ENCODE results near the gene MAP3K13.
"Not testable (repeated sequence)": the region's sequence is repeated elsewhere in the genome, so short reads cannot be mapped to it uniquely, and the experiment has no call there.

MAP3K13 gene

DNA sequence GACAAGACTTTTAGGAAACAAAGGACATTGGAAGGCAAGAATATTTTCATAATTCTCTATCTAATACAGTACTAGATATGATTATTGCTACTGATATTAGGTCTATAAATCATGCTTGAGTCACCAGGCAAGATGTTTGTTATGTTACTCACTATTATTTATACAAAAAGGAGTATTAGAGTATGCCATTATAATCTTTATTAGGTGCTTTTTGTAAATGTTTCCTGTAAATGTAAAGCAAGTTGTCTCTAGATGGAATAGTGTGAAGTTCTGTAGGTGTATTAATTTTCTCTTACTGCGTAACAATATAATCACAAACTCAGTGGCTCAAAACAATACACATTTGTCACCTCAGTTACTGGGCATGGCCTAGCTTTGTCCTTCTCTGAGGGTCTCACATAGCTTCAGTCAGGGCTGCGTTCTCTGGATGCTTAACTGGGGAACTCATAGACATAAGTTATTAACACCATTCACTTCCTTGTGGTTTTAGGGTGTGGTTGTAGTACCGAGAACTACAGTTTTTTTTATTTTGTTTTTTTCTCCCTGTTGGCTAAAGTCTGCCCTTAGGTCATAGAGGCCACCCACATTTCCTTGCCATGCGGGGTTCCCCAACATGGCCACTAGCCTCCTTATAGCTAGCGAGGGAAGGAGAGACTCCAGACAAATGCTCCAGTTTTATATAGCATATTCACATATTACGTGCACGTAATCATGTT, 20.3 kb upstream of the MAP3K13 start:
- no peak for DNase-seq

DNA sequence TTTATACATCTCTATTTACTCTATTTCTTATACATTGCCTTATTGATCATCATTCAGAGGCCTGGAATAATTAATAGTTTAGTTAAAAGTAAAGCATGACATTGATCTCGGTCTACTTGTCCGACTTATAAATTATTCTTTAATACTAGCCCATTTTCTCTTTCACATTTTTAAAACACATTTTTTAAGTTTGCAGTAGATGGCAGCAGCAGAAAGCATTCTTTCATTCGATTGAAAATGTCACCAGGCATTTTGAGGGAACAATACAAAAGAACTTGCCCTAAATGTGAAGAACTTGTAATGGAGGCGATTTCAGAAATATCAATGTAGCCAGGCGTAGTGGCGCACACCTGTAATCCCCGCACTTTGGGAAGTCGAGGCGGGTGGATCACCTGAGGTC, 15.5 kb upstream of the MAP3K13 start:
- DNase-seq, result no peak

DNA sequence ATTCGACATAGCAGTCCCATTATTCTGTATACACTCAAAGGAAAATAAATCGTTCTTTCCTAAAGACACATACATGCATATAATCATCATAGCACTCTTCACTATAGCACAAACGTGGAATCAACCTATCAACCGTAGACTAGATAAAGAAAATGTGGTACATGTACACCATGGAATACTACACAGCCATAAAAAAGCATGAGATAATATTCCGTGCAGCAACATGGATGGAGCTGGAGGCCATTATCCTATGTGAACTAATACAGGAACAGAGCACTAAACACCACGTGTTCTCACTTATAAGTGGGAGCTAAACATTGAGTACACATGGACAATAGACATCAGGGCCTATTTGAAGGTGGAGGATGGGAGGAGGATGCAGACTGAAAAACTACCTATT, 12.1 kb upstream of the MAP3K13 start:
- DNase-seq, result no peak

DNA sequence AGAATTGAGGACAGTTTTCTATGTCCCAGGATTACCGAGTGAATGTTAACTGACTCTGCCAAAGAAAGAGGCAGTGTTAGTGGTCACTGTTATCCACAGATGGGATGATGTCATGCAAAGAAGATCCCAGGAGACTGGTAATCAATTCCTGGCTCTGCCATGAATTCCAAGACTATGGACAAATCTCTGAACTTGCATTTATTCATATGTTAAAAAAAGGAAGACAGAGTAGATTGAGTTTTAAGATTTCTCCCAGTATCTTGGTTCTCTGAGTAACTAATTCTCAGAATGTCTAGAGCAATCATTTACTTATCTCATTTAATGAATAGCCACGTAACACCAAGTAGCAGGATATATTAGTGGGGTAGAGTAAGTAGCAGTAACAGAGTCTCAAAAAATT, 11.5 kb upstream of the MAP3K13 start:
- DNase-seq, result no peak

DNA sequence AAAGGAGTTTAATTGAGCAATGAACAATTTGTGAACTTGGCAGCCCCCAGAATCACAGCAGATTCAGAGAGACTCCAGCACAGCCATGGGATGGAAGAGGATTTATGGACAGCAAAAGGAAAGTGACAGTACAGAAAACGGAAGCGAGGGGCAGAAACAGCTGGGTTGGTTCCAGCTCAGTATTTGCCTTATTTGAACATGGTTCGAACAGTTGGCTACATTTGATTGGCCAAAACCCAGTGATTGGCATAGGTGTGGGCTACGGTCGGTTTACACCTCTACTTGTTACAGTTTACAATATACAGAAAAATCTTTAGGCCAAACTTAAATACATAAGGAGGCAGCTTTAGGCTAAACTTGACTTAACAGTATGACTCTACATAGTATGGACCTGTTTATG, 9.7 kb upstream of the MAP3K13 start:
- DNase-seq, result no peak

DNA sequence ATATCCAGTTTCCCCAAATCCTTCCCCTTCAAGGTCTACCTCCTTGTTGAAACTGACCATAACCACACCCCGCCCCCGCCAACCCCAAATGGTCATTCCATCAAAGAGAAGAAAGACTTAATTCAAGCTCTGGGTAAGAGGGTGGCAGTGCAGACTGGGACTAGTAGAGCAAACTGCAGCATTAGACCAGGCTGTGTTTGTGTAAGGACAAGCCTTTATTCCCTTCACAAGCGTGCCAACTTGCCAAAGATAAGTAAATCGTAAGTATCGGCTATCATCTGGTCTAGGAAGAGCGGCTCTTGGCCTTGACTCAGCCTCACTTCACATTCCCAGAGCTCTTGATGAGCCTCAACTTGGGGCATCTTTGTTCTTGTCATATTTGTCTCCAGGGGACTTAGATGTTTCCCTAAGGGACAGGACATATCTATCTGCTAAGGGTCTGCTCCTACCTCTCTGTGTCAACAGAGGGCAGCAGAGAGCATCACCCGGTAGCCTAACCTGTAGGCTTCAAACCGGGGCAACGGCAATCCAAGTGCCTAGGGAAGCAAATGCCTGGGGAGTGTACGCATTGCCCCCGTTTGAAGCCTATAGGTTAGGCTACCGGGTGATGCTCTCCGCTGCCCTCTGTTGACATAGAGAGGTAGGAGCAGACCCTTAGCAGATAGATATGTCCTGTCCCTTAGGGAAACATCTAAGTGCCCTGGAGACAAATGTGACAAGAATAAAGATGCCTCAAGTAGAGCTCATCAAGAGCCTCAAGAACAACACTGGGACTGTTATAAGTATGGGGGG, 8.9 kb upstream of the MAP3K13 start:
- DNase-seq, result peak; percentile 71 to 78

DNA sequence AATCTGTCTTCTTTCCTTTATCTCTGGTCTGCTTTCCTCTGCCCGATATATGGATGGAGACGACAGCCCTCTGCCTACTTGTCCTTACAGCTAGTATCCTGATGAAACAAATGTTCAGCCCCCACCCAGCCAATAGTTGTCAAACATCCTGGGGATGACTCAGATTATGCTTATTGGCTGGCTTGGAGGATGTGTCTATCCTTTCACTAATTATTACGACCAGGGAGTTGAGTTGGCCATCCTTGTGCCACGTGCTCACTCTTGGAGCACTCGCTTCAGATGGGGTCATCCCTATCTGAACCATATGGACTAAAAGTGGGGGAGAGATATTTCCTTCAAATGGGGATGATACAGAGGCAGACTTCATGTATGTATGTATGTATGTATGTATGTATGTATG, 6.4 kb upstream of the MAP3K13 start:
- DNase-seq, result no peak

DNA sequence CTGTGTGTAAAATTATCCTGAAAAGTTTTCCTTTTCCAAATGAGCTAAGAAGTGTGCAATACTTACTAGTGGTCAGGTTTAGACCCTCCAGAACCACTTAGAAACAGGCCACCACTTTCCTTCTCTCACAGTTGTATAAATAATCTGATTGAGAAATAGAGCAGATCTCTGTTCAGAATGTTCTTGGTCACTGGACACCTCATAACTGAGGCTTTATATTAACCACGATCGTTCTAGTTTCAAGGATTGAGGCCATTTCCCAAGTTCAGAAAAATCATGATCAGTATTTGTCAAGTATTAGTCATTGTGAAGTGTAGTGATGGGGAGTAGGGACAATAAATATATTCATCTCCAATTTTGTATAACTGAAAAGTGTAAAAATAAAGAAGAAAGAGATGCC, 1.0 kb upstream of the MAP3K13 start:
- no peak for DNase-seq

DNA sequence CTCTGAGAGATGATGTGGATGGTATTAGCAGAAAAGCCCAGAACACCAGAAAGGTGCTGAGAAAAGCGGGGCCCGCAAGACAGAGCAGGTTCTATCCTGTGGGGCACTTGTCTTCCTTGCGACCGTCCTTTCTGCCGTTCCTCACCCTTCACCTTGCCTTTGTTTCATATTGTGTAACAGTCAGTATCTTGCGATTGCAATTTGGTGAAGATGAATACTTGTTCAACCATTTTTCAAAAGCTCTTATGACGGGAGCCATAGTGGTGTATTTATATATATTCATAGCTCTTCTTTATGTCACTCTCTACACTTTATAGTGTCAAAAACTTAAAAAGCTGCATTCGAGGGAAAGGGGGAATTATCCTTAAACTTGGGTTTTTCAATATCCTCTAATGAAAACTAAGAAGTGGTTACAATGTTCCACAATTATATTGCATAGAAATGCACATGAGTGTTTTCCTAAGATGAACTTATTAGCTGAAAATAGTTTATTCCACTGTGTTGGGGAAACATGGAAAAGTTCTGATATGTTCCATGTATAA, 797 bp downstream of the MAP3K13 start:
- no peak for DNase-seq

DNA sequence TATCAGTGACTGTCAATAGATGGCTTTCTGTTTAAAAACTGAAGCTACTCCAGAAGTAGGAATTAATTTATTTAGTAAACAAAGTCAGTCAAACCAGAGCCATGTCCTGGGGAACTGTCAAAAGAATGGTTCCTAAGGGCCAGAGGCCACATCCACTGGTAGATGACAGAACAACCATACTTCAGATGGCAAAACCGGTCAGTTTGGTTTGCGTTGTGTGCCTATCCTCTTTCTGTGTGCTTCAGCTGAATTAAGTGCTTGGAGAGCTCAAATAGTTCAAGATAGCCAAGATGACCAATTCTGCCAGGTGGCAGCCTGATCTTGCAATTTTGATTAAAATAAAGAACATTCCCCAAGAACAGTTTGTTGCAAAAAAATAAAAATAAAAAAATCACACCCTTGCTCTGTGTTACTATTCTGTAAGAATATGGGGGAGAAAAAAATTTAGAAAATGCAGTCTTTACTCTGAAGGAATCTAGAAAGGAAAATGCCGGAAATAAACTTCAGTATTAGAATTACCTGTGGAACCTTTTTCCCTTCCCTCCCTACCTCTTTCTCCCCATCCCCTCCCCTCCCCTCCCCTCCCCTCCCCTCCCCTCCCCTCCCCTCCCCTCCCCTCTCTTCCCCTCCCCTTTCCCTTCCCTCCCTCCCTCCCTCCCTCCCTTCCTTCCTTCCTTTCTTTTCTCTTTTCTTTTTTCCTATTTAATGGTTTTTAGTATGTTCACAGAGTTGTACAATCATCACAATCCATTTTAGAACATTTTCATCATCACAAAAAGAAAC, 2.5 kb downstream of the MAP3K13 start:
- no peak for DNase-seq

DNA sequence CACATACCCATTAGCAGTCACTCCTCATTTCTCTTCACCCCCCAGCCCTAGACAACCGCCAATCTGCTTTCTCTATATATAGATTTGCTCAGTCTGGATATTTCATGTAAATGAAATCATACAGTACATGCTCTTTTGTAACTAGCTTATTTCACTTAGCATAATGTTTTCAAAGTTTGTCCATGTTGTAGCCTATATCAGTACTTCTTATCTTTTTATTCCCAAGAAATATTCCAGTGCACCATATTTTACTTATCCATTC, 3.1 kb downstream of the MAP3K13 start:
- no peak for DNase-seq

DNA sequence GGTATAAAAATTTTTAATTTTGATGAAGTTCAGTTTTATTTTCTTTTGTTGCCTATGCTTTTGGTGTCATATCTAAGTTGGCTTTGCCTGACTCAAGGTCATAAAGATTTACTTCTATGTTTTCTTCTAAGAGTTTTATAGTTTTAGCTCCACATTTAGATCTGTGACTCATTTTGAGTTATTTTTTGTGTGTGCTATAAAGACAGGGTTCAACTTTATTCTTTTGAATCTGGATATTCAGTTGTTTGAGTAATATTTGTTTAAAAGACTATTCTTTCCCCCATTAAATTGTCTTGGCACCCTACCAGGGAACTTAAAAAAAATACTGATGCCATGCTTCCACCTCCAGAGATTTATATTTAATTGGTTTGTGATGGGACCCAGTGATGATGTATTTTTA, 4.0 kb downstream of the MAP3K13 start:
- no peak for DNase-seq

DNA sequence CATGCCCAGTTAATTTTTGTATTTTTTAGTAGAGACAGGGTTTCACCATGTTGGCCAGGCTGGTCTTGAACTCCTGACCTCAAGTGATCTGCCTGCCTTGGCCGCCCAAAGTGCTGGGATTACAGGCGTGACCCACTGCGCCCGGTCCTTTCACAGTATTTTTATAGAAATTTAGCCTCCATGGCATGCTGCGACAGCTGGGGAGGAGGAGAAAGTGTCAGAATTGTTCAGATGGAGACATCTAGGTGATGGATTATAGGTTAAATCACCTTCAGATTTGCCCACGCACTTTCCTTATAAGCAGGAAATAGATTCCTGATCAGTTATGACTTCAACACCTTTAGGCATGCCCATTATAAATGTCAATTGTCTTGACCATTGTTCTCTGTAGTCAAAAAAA, 7.4 kb downstream of the MAP3K13 start:
- DNase-seq, result not testable (repeated sequence)

DNA sequence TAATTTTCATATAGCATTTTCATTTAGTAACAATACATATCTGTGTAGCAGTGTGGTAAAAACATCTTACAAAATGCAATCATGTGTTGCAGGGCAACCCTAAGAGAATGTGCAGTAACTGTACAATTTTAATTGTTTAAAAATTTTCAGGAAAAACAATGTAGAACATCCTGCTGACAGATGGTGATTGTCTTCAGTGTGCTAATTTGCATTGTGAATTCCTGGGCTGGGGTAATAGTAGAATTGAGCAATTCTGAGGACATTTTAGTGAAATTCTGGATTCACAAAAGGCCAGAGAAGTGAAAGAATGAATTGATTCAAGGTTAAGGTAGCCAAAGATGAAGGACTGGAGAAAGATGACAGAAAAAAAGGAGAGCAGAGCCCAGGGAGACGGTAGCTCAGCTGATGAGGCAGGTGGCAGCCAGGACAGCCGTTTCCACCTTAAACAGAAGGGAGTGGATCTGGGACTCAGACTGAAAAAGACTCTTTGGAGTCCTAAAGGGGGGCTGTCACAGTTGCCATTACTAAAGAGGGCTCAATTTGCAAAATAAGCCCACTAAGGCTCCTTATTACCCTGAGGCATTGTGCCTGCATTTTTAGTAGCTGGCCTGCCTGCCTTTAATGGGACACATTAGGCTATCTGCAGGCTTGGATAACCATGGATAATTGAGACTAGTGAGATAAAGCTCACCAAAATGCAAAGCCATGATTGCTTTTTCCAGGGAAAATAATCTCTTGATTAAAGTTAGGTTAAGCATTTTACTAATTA, 8.6 kb downstream of the MAP3K13 start:
- DNase-seq, result no peak

DNA sequence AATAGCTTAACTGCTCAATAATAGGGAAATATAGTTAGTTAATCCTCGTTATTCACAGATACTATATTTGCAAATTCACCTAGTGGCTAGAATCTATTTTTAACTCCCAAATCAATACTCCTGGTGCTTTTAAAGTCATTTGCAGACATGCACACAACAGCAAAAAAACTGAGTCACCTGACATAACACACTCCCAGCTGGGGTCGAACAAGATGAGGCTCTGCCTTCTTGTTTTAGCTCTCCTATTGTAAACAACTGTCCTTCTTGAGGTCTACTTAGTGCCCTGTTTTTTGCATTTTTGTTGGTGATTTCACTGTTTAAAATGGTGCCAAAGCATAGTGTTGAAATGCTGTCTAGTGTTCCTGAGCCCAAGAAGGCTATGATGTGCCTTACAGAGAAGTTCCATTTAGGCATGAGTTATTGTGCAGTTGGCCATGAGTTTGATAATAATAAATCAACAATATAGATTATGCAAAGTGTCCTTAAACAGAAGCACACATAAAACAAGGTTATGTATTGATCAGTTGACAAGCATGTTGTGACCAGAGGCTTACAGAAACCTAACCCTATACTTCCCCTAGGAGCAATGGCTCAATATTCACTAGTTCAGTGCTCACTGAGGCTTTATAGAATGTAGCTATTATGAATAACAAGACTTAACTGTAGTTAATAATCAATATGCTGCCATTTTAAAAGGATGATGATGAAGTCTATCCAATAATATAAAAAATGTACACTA, 18.6 kb downstream of the MAP3K13 start:
- no peak for DNase-seq

DNA sequence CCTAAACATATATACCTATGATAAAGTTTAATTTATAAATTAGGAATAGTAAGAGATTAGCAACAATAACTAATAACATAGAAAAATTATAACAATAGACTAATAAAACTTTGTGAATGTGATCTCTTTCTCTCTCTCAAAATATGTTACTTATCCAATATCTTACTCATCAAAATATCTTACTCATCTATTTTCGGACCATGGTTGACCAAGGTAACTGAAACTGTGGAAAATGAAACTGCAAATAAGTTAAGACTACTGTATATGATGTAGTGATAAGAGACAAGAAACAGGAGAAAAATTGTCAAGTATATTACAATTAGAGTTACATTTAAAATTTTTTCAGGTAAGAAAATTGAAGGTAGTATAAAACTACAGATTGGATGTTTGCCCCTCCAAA, 19.2 kb downstream of the MAP3K13 start:
- no peak for DNase-seq

DNA sequence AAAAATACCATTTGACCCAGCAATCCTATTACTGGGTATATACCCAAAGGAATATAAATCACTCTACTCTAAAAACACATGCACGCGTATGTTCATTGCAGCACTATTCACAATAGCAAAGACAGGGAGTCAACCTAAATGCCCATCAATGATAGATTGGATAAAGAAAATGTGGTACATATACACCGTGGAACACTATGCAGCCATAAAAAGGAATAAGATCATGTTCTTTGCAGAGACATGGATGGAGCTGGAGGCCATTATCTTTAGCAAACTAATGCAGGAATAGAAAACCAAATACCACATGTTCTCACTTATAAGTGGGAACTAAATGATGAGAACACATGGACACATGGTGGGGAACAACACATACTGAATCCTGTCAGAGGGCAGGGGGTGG, 23.6 kb downstream of the MAP3K13 start:
- not testable (repeated sequence) for DNase-seq

DNA sequence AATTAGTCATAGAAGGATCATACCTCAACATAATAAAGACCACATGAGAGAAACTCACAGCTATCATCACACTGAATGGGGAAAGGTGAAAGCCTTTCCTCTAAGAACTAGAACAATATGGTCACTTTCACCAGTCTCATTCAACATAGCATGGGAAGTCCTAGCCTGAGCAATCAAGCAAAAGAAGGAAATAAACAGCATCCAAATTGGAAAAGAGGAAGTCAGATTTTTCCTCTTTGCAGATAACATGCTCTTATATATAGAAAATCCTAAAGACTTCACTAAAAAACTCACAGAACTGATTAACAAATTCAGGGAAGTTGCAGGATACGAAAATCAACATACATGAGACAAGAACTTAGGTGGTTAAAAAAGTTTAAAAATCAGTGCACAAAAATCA, 24.7 kb downstream of the MAP3K13 start:
- DNase-seq, result no peak

DNA sequence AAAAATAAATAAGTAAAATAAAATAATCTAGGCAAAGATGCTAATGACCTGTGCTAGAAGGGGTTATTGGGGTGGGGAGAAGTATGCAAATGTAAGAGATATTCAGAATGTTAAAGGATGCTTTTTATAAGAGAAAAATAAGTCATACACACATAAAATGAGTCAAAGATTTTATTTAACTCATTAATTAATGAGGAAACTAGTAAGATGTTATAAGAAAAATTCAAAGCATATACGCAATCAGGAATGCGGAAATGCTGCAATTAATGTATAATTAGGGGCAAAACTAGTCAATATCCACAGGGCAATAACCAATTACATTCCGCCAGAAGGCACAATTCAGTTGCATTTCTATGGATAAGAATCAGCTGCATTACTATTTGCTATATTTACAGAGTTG, 30.1 kb downstream of the MAP3K13 start:
- DNase-seq, result no peak

DNA sequence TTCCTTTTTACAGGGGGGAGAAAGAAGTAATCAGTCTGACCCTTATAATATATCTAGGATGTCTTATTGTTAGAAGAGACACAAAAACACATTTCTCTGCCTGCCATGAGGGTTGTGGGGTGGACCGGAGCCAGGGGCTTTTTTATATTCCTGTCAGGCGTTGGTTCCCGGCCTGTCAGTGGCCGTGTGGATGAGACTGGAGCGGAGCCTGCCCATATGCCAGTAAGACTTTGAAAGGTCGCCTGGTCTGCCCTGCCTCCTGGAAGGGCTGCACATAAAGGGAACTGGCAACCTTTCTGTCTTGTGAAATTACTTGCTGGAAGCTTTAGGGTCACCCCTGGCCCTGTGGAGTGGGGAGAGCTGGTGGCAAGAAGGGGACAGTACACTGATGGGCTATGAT, 34.7 kb downstream of the MAP3K13 start:
- no peak for DNase-seq

DNA sequence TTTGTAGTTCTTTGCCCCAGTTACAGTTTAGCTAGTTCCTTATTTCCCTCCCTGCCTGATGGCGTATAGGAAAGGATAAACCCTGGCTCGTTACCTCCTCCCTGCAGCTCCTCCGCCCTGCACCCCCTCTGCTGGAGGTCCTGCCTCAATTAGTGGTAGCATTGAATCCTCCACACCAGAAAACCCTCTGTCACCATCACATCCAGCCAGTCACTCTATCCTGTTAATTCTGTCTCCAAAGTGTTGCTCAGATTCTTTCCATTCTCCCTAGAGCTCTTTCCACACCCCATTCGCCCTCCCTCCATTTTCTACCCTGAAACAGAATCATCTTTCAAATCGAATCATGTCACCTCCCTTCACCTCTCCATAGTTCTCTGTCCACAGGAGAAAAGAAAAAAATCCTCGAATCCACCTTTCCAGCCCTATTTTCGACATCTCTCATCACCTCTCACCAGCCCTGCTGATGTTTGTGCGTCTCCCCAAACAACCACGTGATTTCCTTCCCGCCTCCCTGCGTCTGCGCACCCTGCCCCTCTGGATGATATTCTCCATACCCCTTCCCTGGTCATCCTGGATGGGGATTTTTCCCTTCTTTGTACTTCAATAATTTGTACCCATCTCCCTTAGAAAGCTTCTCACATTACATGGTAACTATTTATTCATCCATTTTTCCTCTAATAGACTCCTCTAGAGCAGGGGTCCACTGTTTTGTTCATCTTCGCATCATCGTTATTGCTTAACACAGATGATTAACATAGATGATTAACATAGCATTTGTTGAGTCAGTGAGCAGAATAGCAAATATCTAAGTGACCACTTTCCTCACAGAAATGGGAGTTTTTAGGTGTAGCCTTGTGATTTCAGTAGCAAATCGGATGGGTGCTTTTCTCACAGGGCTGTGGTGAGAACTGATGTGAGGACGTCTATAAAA, 37.1 kb downstream of the MAP3K13 start:
- DNase-seq, result no peak

All from stimulated activated CD4-positive, alpha-beta T cell treated with anti-CD3 and anti-CD28 coated beads, Interleukin-2, amount 100 ng/mL, for 24 hours (primary cell).